GM21717 (cell line): ENCODE measurements around the gene OPRD1.

Experiments
- ATAC-seq: cut with Tn5 transposase; IDR thresholded peaks from one replicate; pipeline ENCODE4 v1.9.1; 2021; ENCODE audit warnings: mild to moderate bottlenecking, moderate library complexity; ENCODE audit not compliant: unreplicated experiment

Gene OPRD1

GRCh38 chr1:28902738-28903137 lies 90.8 kb downstream of the OPRD1 start:
- ATAC-seq: no peak

- ATAC-seq: no peak
Observed at GRCh38 chr1:28905921-28906666, 94.1 kb downstream of the OPRD1 start.

GRCh38 chr1:28909198-28909597 lies 97.2 kb downstream of the OPRD1 start:
- no peak for ATAC-seq

- ATAC-seq: no peak
Observed at GRCh38 chr1:28910379-28911115, 98.6 kb downstream of the OPRD1 start.

- no peak for ATAC-seq
Observed at GRCh38 chr1:28913786-28914227, 101.8 kb downstream of the OPRD1 start.

- ATAC-seq: peak; percentile 83
Observed at GRCh38 chr1:28914228-28915030, 102.5 kb downstream of the OPRD1 start, which contains the start of gene EPB41. Gene EPB41 (plus strand): TSS chr1:28914569. CDS start chr1:28987438, 72,869 bp downstream.

- peak; percentile 20 for ATAC-seq
Observed at GRCh38 chr1:28915031-28915895, 103.3 kb downstream of the OPRD1 start.

- ATAC-seq: no peak
Observed at GRCh38 chr1:28917757-28918118, 105.8 kb downstream of the OPRD1 start.
